IMR-90 (cell line): Measurements from ENCODE around the gene CLASP1. TPM values are rescaled to one million over a fixed set of nuclear protein-coding genes. Genes with fewer than 3 reads are reported as not detected.

Experiments used
- ATAC-seq: fragments of 200-7000 bp; cut with Tn5 transposase; 2 replicates; pipeline ENCODE4 v1.9.1; 2020; ENCODE audit warnings: low read depth, mild to moderate bottlenecking, moderate library complexity
- BruUV-seq: library from RNA; stranded (reverse); fragments of 400-500 nt; replicated peaks from 2 replicates; lab custom pipeline; 2021; lab: Mats Ljungman, UMichigan
- CTCF ChIA-PET: fragments of 300-600 bp; formaldehyde crosslinking; extraction: SDS; loops from one replicate; lab custom pipeline; 2021; ENCODE audit warnings: antibody characterized with exemption; lab: Yijun Ruan, JAX
- POLR2A ChIA-PET: fragments of 300-600 bp; sonication (Branson Sonifier 250); formaldehyde crosslinking; loops from one replicate; lab custom pipeline; 2022; ENCODE audit warnings: antibody characterized with exemption; ENCODE audit not compliant: unreplicated experiment; lab: Charles Lee
- DNase-seq: peaks from one replicate; pipeline ENCODE4 v3.0.0; 2013
- H2AFZ ChIP-seq: replicated peaks from 2 replicates; pipeline ENCODE3; 2013; ENCODE audit warnings: low read length, mild to moderate bottlenecking; ENCODE audit not compliant: poor library complexity
- H2AK5ac ChIP-seq: 2 replicates; pipeline ENCODE4 v1.6.1; 2013; ENCODE audit warnings: low read depth, low read length, inconsistent platforms
- H2AK9ac ChIP-seq: replicated peaks from 2 replicates; pipeline ENCODE3; 2013; ENCODE audit warnings: mild to moderate bottlenecking, low read depth, low read length, moderate library complexity; ENCODE audit not compliant: poor library complexity
- H2BK120ac ChIP-seq: 2 replicates; pipeline ENCODE4 v1.6.1; 2013; ENCODE audit warnings: low read depth, low read length, inconsistent platforms
- H2BK15ac ChIP-seq: 3 replicates; pipeline ENCODE4 v1.6.1; 2013; ENCODE audit warnings: low read depth, low read length, inconsistent platforms
- H2BK20ac ChIP-seq: 2 replicates; pipeline ENCODE4 v1.6.1; 2013; ENCODE audit warnings: low read depth, mild to moderate bottlenecking, inconsistent platforms, low read length, moderate library complexity
- H2BK5ac ChIP-seq: 2 replicates; pipeline ENCODE4 v1.6.1; 2013; ENCODE audit warnings: mild to moderate bottlenecking, low read depth, low read length, inconsistent platforms; ENCODE audit not compliant: poor library complexity, severe bottlenecking
- H3K14ac ChIP-seq: replicated peaks from 2 replicates; pipeline ENCODE4 v1.6.1; 2013; ENCODE audit warnings: low read depth, low read length, inconsistent platforms
- H3K18ac ChIP-seq: 2 replicates; pipeline ENCODE4 v1.6.1; 2013; ENCODE audit warnings: low read depth, low read length, control low read depth
- H3K23ac ChIP-seq: 2 replicates; pipeline ENCODE4 v1.6.1; 2013; ENCODE audit warnings: low read depth, low read length, inconsistent platforms
- H3K27ac ChIP-seq: 2 replicates; pipeline ENCODE4 v1.5.1; 2013; ENCODE audit warnings: mild to moderate bottlenecking, control low read depth, low read length; ENCODE audit not compliant: insufficient read depth
- H3K27me3 ChIP-seq: 2 replicates; pipeline ENCODE4 v1.6.1; 2013; ENCODE audit warnings: low read length; ENCODE audit not compliant: control insufficient read depth, insufficient read depth
- H3K36me3 ChIP-seq: 2 replicates; pipeline ENCODE4 v1.6.1; 2013; ENCODE audit warnings: low read length, mixed read lengths; ENCODE audit not compliant: control insufficient read depth, insufficient read depth
- H3K4ac ChIP-seq: 2 replicates; pipeline ENCODE4 v1.6.1; 2013; ENCODE audit warnings: low read depth, low read length, inconsistent platforms
- H3K4me1 ChIP-seq: 2 replicates; pipeline ENCODE4 v1.6.1; 2013; ENCODE audit warnings: low read length, mixed read lengths; ENCODE audit not compliant: control insufficient read depth, insufficient read depth
- H3K4me2 ChIP-seq: 2 replicates; pipeline ENCODE4 v1.6.1; 2013; ENCODE audit warnings: low read depth, mild to moderate bottlenecking, control low read depth, low read length, moderate library complexity
- H3K4me3 ChIP-seq: 2 replicates; pipeline ENCODE4 v1.5.1; 2013; ENCODE audit warnings: low read depth, mild to moderate bottlenecking, control low read depth, low read length, moderate library complexity; ENCODE audit not compliant: insufficient read depth
- H3K56ac ChIP-seq: 2 replicates; pipeline ENCODE4 v1.6.1; 2013; ENCODE audit warnings: low read length, inconsistent platforms; ENCODE audit not compliant: insufficient read depth; ENCODE audit errors: extremely low read depth
- H3K79me1 ChIP-seq, 2 experiments: 2 replicates each; pipeline ENCODE4 v1.6.1; 2013; ENCODE audit warnings: low read length in 2 of 2, inconsistent platforms in 1 of 2, low read depth in 1 of 2
- H3K9ac ChIP-seq: 2 replicates; pipeline ENCODE4 v1.6.1; 2013; ENCODE audit warnings: low read depth, low read length, control low read depth
- H3K9me1 ChIP-seq: 2 replicates; pipeline ENCODE4 v1.6.1; 2013; ENCODE audit warnings: low read length, inconsistent platforms; ENCODE audit not compliant: insufficient read depth
- H3K9me3 ChIP-seq: 2 replicates; pipeline ENCODE4 v1.6.1; 2013; ENCODE audit warnings: low read length; ENCODE audit not compliant: control insufficient read depth, insufficient read depth
- H4K20me1 ChIP-seq: 2 replicates; pipeline ENCODE4 v1.6.1; 2013; ENCODE audit warnings: low read length, inconsistent platforms; ENCODE audit not compliant: insufficient read depth
- H4K5ac ChIP-seq: 2 replicates; pipeline ENCODE4 v1.6.1; 2013; ENCODE audit warnings: mild to moderate bottlenecking, low read depth, low read length, control low read depth
- H4K8ac ChIP-seq, 2 experiments: 2 replicates each; pipeline ENCODE4 v1.6.1; 2013; ENCODE audit warnings: low read depth in 2 of 2, low read length in 2 of 2, control low read depth in 1 of 2, inconsistent platforms in 1 of 2
- H4K91ac ChIP-seq: 2 replicates; pipeline ENCODE4 v1.6.1; 2013; ENCODE audit warnings: low read depth, low read length, inconsistent platforms; ENCODE audit not compliant: insufficient read depth
- FOS ChIP-seq: fragments of 150-350 bp; IDR thresholded peaks from 2 replicates; pipeline ENCODE4 v1.6.1; 2016; ENCODE audit warnings: low read depth, low read length
- MAFK ChIP-seq: IDR thresholded peaks from 2 replicates; pipeline ENCODE4 v1.6.1; 2012; ENCODE audit warnings: low read depth, low read length, improper control_type of control experiment
- MAZ ChIP-seq: IDR thresholded peaks from 2 replicates; pipeline ENCODE4 v1.6.1; 2012; ENCODE audit warnings: low read depth, mild to moderate bottlenecking, low read length, improper control_type of control experiment, moderate library complexity, borderline replicate concordance
- MXI1 ChIP-seq: IDR thresholded peaks from 2 replicates; pipeline ENCODE4 v1.6.1; 2012; ENCODE audit warnings: low read depth, mild to moderate bottlenecking, low read length, moderate library complexity, borderline replicate concordance
- RCOR1 ChIP-seq: IDR thresholded peaks from 2 replicates; pipeline ENCODE4 v1.6.1; 2012; ENCODE audit warnings: mild to moderate bottlenecking, low read length, improper control_type of control experiment; ENCODE audit not compliant: insufficient replicate concordance
- RFX5 ChIP-seq: IDR thresholded peaks from 2 replicates; pipeline ENCODE4 v1.8.0; 2012; ENCODE audit warnings: low read depth, mild to moderate bottlenecking, low read length, moderate library complexity
- WGBS, 2 experiments: methylation state at CpG; one replicate each; pipeline versions ENCODE4 v1.1.5 to v1.1.7; 2013; ENCODE audit warnings: missing lambda C conversion rate in 2 of 2; ENCODE audit not compliant: insufficient read length in 1 of 2; ENCODE audit errors: extremely low coverage in 2 of 2; 5-methylcytosine and 5-hydroxymethylcytosine counted together
- dilution Hi-C: fragments of 300-500 bp; cut with HindIII; formaldehyde crosslinking; loops from one replicate; pipeline ENCODE4 v1.14.3; 2018; ENCODE audit warnings: low sequenced_read_pairs; ENCODE audit not compliant: unreplicated experiment
- in situ Hi-C: fragments of 300-500 bp; cut with MboI; formaldehyde crosslinking; loops from 3 replicates; pipeline ENCODE4 v1.14.3; 2019; ENCODE audit warnings: low sequenced_read_pairs, inconsistent platforms, mixed read lengths
- intact Hi-C: fragments of 100-400 bp; cut with micrococcal nuclease; formaldehyde crosslinking; loops from 2 replicates; pipeline ENCODE4 v1.10.0; 2022
- polyA plus RNA-seq, 3 experiments: library from polyadenylated mRNA; depleted of rRNA; stranded (reverse); fragments of >200 nt; gene quantifications; 2 replicates each; pipeline ENCODE4 v1.2.3, GENCODE V29; 2012; ENCODE audit warnings: low replicate concordance in 1 of 3
- total RNA-seq: library from RNA; depleted of rRNA; stranded (reverse); fragments of >200 nt; gene quantifications from 2 replicates; pipeline ENCODE4 v1.2.3, GENCODE V29; 2012
- TF ChIP-seq, protein P1 (sequence below): conservative IDR thresholded peaks from 2 replicates; pipeline ENCODE4 v1.5.1; 2012; ENCODE audit warnings: mild to moderate bottlenecking, low read depth, low read length, improper control_type of control experiment

Gene CLASP1
- total and polyA plus RNA-seq, 2 of the 4 experiments (the other 2 are of a cell fraction): 12.3 to 33.7 TPM

DNA sequence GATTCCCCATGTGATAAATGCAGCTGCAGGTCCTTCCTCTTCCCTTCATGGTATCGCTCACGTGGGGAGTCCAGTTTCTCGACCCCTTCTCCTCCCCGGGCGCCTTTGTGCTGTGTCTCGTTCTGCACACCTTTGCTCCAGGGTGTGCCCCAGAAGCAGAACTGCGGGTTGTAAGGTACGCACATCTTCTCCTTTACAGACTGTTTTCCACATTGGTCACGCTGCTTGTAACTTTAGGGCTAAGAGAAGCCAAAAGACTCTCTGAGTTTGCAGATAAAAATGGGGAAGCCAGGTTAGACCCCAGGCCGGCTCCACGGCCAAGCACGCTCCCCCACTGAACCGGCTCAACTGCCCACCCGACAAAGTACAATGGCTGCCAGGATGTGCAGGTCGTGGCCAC lies 318.3 kb downstream of the CLASP1 start:
- Histone ChIP-seq H2AFZ (no peak overlapping the region), H3K4ac (no peak overlapping the region), H3K9ac (no peak overlapping the region), H4K5ac (no peak overlapping the region), H4K20me1 (no peaks in the 10 kb centered on the region), H3K4me3 (no peak overlapping the region), H2BK120ac (no peak overlapping the region), H2AK5ac (no peak overlapping the region), H3K27me3 (peaks cover 11% of the 10 kb centered on the region), H3K56ac (no peak overlapping the region), H3K9me1 (no peaks in the 10 kb centered on the region; the same call in 1 of the 2 replicates), H3K23ac (no peak overlapping the region), H3K4me1 (no peaks in the 10 kb centered on the region), H2BK5ac (no peak overlapping the region), H2AK9ac (no peak overlapping the region), H3K79me1 (no peaks in the 10 kb centered on the region), H3K36me3 (no peaks in the 10 kb centered on the region), H4K91ac (no peak overlapping the region), H3K14ac (no peak overlapping the region), H3K18ac (no peak overlapping the region), H3K4me2 (no peak overlapping the region), H3K27ac (no peak overlapping the region), H2BK15ac (no peak overlapping the region), H3K9me3 (no peaks in the 10 kb centered on the region), H4K8ac (no peak overlapping the region), H2BK20ac (no peak overlapping the region)
- BruUV-seq: no TSS peak
- no CpG with 5 or more reads among the region's 15 CpGs for WGBS, 2 experiments
- in situ Hi-C loops: no loop called here
- POLR2A ChIA-PET: no interaction called here
- CTCF ChIA-PET: no interaction called here
- dilution Hi-C loops: no loop called here
- TF ChIP-seq, protein P1, sequence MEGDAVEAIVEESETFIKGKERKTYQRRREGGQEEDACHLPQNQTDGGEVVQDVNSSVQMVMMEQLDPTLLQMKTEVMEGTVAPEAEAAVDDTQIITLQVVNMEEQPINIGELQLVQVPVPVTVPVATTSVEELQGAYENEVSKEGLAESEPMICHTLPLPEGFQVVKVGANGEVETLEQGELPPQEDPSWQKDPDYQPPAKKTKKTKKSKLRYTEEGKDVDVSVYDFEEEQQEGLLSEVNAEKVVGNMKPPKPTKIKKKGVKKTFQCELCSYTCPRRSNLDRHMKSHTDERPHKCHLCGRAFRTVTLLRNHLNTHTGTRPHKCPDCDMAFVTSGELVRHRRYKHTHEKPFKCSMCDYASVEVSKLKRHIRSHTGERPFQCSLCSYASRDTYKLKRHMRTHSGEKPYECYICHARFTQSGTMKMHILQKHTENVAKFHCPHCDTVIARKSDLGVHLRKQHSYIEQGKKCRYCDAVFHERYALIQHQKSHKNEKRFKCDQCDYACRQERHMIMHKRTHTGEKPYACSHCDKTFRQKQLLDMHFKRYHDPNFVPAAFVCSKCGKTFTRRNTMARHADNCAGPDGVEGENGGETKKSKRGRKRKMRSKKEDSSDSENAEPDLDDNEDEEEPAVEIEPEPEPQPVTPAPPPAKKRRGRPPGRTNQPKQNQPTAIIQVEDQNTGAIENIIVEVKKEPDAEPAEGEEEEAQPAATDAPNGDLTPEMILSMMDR: no peak
- TF ChIP-seq RFX5 (no peak), MAFK (no peak), RCOR1 (no peak), FOS (no peak), MXI1 (no peak), MAZ (no peak)
- intact Hi-C loops: no loop called here
- DNase-seq (no peak), ATAC-seq (no peak)
